WTC11 (cell line): Measurements from ENCODE around the gene CYP27C1.

Source experiments
- AFF4 ChIP-seq: sonication (generic); formaldehyde crosslinking; IDR thresholded peaks from 2 replicates; pipeline ENCODE4 v1.8.1; 2023; ENCODE audit warnings: mild to moderate bottlenecking, missing genetic modification reagents, borderline replicate concordance
- ARID4B ChIP-seq: sonication (generic); formaldehyde crosslinking; IDR thresholded peaks from 2 replicates; pipeline ENCODE4 v1.8.0; 2023; ENCODE audit warnings: missing genetic modification reagents, mild to moderate bottlenecking, borderline replicate concordance
- CREB1 ChIP-seq: sonication (generic); formaldehyde crosslinking; IDR thresholded peaks from 2 replicates; pipeline ENCODE4 v1.8.0; 2023; ENCODE audit warnings: mild to moderate bottlenecking, missing genetic modification reagents
- CREM ChIP-seq: sonication (generic); formaldehyde crosslinking; IDR thresholded peaks from 2 replicates; pipeline ENCODE4 v1.8.1; 2022; ENCODE audit warnings: mild to moderate bottlenecking, missing genetic modification reagents, moderate library complexity
- CTCF ChIP-seq: fragments of 200-600 bp; IDR thresholded peaks from 2 replicates; pipeline ENCODE4 v1.8.0; 2022; ENCODE audit warnings: antibody characterized with exemption
- JUN ChIP-seq: sonication (generic); formaldehyde crosslinking; IDR thresholded peaks from 2 replicates; pipeline ENCODE4 v1.8.0; 2023; ENCODE audit warnings: mild to moderate bottlenecking, missing genetic modification reagents
- MAX ChIP-seq: sonication (generic); formaldehyde crosslinking; IDR thresholded peaks from 2 replicates; pipeline ENCODE4 v1.8.0; 2022; ENCODE audit warnings: mild to moderate bottlenecking, missing genetic modification reagents
- PRRX2 ChIP-seq: fragments of 250-450 bp; sonication (Bioruptor Pico); IDR thresholded peaks from 2 replicates; pipeline ENCODE4 v1.8.0; 2021; ENCODE audit warnings: mild to moderate bottlenecking
- RORB ChIP-seq: fragments of 250-450 bp; sonication (Bioruptor Pico); IDR thresholded peaks from 2 replicates; pipeline ENCODE4 v1.9.0; 2021; ENCODE audit warnings: mild to moderate bottlenecking
- TEAD4 ChIP-seq: sonication (generic); formaldehyde crosslinking; IDR thresholded peaks from 2 replicates; pipeline ENCODE4 v1.8.0; 2022; ENCODE audit warnings: mild to moderate bottlenecking, missing genetic modification reagents
- ZNF263 ChIP-seq: sonication (generic); formaldehyde crosslinking; IDR thresholded peaks from 2 replicates; pipeline ENCODE4 v1.8.1; 2022; ENCODE audit warnings: low read depth, mild to moderate bottlenecking, moderate library complexity, missing genetic modification reagents

GRCh38 chr2:127255721-127256120, 35.6 kb upstream of the CYP27C1 start:
- no peak for TF ChIP-seq CTCF
- no peak for TF ChIP-seq JUN (CRISPR knock-in tag)
- TF ChIP-seq PRRX2 (CRISPR knock-in tag), result no peak
- no peak for TF ChIP-seq CREM (CRISPR knock-in tag)
- no peak for TF ChIP-seq AFF4
- TF ChIP-seq MAX (CRISPR knock-in tag), result no peak
- TF ChIP-seq TEAD4, result no peak
- TF ChIP-seq ZNF263 (CRISPR knock-in tag), result no peak
- no peak for TF ChIP-seq CREB1 (CRISPR knock-in tag)
- no peak for TF ChIP-seq RORB (CRISPR knock-in tag)
- TF ChIP-seq ARID4B (CRISPR knock-in tag), result no peak
